Hematopoietic multipotent progenitor cell treated with erythropoietin and hydrocortisone succinate and interleukin-3 and kit ligand, for 15 days (in vitro differentiated cells): Measurements from ENCODE around the gene DHDDS.

Experiments
- DNase-seq: peaks from one replicate; pipeline ENCODE4 v3.0.0-alpha.2; 2015; ENCODE audit warnings: low spot score

Gene DHDDS

DNA sequence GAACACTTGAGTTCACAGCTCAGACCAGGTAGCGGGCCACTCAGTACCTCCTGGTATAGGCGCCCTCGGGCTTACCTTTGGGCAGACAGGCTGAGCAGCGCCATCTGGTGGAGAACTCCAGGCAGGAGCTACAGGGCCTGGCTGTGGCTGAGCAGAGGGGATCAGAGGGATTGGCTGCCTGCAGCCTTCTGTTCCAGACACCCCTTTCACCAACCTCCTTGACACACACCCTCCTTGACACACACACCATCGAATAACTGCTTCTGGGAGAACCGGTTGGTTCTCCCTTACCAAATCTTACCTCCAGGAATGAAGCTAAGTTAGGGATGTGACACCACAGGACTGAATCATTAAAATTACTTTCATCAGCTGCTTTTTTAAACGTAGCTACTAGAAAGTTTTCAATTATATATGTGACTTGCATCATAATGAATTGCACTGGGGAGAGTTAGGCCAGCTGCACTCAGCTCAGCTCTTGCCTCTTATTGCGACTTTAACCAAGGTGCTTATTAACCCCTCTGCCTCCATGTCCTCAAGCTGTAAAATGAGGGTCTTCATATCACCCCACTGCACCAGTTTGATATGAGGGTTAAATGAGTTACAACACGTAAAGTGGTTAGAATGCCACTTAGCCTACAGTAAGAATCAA is 14.9 kb upstream of the DHDDS start:
- DNase-seq, result peak; percentile 83

DNA sequence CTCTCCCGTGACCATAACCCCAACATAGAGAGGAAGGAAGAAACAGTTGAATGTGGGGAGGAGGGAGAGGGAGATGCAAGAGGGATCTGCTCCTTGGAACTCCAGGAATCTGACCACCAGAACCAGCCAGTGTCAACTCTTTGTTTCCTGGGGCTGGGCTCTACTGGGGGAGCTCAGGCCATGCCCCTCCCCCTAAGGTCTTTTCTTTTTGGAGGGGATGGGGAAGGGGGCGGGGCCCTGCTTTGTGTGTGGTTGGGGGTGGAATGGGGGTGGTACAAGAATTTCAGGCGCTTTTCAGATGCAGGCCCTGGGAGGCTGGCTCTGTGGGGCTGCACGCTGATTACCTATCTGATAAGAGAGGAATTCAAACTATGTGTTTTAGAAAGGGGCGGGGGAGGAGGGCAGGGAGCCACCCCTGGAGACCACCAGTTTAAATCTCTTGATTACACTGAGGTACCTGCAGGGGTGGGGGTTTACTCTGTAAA is 13.2 kb upstream of the DHDDS start:
- DNase-seq, result no peak

DNA sequence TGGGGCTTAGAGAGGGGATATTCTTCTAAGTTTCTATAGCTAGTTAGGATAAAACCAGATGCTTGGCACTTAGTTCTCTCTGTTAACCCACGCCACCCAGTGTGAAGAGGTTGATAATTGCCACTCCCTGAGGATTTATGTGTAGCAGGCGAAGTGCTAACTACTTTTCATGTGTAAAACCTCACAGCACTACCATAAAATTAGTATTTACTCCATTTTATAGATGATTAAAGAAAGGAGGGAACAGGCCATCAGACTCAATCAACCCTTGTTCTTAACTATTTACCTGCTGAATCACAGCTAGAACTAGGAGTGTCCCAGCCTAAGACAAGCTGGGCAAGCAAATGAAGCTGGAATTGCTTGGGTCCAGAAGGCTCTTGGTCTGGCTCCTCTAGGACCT is 12.6 kb upstream of the DHDDS start:
- DNase-seq, result no peak

DNA sequence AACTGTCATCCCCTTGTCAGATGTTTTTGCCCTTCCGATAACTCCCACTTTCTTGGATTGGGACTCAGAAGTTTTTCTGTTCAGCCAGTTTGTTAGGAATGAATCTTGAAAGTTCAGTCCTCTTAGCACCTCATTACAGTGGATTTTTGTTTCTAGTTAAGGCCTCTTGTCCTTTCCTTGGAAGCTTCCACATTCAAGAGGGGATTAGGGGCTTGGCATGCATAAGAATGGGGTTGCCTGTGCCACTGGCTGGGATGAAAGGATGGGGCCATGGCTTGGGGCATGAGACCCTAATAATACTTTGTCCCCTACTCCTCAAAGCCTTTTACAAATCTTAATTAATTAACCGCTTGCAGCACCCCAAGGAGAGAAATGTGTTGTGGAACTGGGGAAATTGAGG is 2.4 kb upstream of the DHDDS start:
- no peak for DNase-seq

DNA sequence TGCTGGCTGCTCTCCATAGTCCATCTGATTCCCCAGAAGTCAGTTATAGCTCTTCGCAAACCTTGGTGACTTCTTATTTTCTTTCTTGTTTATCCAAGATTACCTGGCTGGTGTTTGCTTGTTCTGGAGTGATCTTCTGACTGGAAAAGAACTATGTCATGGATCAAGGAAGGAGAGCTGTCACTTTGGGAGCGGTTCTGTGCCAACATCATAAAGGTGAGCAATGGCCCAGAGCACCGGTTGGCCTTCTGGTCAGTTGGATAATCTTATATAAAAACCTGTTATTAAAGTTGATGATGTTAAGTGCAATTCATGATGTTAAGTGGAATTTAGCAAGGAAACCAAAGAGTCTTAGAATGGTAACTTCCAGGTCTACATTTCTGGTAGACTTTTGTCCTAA is 672 bp downstream of the DHDDS start:
- DNase-seq, result no peak

DNA sequence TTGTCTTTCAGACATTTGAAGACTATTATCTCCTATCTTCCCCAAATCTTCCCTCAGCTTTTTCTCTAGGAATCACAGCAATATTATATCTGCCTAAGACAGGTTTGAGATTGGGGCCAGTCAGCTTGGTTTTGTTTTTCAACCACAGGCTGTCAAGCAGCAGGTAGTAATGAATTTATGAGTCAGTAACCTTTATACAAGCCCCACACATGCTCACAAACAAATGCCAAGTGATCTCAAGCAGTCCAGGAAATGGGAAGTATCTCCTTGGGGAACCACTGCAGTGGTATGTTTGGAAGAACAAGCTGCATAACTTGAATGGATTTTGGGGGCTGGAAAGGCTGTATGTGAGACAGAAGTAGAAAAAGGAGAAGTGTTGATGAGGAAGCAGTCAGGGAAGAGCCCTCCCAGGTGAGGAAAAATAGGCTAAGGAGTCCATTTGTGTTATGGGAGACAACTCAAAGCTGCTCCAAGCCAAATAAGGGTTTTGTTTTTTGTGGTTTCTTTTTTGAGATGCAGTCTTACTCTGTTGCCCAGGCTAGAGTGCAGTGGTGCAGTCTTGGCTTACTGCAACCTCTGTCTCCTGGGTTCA is 2.1 kb downstream of the DHDDS start:
- no peak for DNase-seq

DNA sequence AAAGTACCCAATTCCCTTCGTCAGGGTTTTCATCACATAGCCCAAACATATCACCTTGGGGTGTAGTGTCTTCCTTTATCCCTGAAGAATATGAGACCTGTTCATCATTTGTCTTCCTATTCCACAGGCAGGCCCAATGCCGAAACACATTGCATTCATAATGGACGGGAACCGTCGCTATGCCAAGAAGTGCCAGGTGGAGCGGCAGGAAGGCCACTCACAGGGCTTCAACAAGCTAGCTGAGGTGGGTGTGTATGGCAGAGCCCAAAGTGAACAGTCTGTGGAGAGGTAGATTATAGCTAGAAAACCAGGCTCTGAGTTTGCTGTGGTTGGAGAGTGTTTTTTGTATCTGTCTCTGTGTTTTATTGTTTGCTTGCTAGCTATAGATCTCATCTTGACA is 5.9 kb downstream of the DHDDS start:
- no peak for DNase-seq

DNA sequence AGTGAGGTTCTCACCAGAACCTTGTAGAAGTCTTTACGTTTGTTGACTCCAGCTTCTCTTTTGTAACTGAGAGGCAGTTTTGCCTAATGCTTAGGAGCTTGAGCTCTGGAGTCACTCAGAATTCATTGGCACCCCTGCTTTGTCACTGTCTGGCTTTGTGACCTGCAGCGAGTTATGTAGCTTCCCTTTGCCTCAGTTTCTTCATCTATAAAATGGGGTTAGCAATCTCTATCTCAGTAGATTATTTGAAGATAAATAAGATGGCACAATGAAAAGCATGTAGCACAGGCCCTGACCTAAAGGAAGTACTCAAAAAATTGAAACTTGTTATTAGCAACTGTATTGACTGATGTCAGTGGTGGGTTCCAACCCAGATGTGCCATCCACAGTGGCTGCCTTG is 8.1 kb downstream of the DHDDS start:
- DNase-seq, result no peak

DNA sequence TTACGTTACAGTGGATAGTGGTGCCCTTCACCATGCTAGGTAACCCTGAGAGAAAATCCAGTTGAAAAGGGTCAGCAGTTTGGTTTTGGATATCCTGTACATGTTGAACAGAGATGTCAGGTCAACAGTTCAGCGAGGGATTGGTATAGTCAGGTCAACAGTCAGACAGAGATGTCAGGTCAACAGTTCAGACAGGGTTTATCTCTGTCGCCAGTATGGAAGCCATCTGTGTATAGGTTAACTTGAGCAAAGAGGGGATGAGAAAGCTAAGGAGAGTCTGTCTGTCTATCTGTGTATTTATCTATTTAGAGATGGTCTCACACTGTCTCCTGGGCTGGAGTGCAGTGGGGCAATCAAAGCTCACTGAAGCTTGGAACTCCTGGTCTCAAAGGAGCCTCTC is 17.7 kb downstream of the DHDDS start:
- DNase-seq, result no peak

DNA sequence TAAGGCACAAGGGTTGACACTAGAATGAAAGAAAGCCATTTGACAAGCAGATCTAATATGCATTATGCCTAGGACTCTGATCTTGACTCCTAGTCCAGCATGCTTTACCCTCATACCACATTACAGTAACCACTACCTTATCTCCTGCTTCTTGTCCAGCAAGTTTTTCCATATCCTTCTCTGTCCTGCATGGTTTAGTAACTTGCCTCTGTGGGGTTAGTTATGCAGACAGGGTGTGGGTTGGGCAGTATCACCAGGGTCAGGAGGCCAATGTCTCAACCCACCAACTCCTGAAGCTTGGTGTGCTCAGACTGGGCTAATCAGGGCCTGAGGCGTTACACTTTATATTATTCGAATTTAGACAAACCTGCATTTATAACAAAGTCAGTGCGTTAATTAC is 18.8 kb downstream of the DHDDS start:
- DNase-seq, result no peak

DNA sequence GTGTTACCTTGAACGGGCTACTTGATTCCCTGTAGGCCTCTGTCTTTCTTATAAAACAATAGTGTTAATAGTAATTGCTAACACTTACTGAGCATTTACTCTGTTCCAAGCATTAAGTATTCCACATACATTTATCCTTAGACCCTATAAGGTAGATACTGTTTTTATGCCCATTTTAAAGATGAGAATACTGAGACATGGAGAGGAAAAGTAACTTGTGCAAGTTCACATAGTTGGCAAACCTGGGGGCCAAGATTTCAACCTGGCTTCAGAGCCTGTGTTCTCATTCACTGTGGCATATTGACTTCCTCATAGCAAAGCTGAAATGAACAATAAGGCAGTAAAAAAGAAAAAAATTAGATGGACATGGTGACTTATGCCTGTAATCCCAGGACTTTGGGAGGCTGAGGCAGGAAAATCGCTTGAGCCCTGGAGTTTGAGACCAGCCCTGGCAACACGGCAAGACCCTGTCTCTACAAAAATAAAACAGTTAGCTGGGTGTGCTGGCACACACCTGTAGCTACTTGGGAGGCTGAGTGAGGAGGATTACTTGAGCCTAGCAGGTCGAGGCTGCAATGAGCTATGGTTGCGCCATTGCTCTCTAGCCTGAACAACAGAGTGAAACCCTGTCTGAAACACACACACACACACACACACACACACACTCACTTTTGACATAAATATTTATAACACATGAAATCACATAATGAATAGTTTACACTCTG is 20.5 kb downstream of the DHDDS start:
- DNase-seq, result no peak

DNA sequence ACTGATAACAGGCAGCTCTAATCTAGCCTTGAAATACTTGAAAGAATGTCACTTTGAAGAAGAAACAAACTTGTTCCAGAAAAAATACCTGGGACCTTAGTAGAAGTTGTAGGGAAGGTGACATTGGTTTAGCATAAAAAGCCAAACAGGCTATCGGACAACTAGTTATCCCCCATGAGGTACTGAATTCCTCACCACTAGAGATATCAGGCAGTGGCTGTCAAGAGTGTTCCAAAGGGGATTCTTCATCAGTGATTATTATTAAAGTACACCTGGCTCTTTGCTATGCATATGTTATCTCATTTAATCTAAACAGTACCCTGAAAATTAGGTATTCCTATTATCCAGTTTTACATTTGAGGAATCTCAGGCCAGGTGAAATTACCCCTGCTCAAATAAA is 27.0 kb downstream of the DHDDS start:
- DNase-seq, result no peak

DNA sequence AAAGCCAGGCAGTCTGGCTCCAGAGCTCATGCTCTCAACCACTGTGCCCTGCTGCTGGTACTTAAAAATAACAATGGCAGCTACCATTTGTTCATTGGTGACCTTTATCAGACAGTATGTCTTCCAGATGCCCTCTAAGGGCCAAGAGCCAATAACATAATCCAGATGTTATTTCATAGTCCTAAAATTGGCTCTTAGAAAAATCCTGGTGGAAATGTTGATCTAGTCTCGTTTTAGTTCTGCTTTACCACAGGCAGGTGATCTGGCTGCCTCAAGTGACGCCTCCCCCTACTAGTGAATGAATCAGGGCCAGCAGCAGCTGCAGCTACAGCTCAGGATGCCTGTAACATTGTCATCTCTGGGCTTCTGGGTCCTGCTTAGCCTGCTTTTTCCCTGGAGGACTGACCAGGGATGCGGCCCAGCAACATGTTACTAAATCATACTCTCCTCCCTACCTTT is 27.5 kb downstream of the DHDDS start:
- no peak for DNase-seq

DNA sequence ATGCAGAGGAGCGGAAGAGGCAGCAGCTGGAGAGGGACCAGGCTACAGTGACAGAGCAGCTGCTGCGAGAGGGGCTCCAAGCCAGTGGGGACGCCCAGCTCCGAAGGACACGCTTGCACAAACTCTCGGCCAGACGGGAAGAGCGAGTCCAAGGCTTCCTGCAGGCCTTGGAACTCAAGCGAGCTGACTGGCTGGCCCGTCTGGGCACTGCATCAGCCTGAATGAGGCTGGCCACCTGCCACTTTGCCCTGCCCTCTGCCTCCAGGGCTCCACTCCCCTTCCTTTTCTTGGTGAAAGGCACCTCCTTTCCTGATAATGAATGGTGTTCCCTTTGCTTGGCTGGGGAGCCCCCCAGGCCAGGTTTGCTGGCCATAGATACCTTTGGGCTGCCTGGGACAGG is 36.8 kb downstream of the DHDDS start:
- DNase-seq, result no peak

DNA sequence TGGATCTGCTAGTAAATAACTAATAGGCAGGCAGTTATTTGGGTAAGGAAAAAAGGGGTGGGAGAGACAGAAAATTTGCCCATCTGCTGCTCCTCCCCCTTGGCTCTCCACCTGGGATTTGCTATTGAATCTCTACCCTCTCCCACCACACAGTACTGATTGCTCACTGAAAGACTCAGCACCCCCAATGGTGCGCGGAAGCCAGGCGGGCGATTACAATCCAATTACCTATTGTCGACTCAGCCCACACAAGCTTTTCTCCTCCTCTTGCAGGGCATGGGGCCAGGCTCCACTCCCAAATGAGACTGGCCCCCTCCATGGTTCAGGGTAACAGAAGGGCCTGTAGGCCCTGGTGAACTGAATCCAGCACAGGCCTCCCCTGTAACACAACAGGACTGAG is 37.4 kb downstream of the DHDDS start:
- DNase-seq, result no peak

DNA sequence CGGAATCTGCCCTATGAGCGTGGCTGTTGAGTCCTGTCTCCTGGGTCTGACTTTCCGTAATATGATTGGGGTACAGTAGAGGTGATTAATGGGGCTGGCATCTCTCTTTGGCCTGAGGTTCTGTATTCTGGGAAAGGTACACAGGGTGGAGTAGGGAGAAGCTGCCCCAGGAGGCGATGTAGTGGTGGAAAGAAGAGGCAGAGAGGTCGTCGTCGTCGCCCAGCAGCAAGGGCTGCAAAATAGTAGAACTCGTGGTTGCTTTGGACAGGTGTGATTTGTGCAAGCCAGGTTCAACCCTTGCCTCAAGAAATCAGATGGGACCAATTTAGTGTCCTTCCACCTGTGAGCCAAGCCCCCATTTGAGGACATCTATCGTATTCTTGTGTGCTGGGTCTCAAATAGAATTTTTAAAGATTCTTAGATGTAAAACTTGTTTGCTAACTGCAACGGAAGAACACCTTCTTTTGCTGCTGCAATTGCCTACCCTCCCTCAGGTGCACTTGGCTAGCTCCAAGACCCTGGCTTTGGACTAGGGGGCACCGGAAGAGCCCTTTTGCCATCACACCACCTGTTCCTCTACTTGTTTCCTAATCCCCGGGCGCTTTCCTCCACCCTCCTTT is 38.9 kb downstream of the DHDDS start:
- no peak for DNase-seq

DNA sequence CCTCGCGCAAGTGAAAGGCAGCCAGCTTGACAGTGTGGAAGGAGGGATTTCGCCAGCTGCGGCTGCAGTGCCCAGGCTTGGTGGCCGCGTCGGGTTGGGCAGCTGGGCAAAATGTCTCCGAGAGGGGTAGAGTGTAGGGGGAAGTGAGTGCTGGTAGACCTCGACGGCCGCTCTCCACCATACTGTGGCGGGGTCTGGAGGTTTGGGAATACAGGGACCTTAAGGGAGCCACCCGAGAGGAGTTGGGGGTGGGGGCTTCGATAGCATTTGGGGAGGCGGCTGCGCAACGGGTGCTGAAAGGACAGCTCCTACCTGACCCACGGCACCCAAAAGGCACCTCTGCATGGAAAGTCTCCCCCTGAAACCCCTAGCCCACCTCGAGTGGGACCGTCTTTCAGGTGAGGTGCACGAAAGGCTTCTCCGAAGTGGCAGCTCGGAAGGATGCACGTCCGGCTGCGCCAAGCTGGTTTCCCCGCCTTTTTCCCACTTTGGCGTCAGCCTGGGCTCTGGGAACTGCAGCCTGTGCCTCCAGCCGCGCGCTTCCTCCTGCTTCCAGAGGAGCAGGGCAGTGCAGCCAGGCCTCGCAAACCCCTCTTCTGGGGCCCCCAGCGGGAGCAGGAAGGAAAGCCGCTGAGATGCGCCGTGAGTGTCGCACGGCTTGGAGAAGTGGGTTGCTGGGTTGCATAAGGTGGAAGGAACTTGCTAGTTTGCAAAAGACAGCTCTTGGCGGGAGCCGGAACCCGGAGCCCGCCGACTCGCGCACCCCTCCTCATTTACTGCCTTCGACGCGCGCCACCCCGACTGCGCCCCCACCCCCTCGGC is 39.6 kb downstream of the DHDDS start:
- peak; percentile 29 for DNase-seq

DNA sequence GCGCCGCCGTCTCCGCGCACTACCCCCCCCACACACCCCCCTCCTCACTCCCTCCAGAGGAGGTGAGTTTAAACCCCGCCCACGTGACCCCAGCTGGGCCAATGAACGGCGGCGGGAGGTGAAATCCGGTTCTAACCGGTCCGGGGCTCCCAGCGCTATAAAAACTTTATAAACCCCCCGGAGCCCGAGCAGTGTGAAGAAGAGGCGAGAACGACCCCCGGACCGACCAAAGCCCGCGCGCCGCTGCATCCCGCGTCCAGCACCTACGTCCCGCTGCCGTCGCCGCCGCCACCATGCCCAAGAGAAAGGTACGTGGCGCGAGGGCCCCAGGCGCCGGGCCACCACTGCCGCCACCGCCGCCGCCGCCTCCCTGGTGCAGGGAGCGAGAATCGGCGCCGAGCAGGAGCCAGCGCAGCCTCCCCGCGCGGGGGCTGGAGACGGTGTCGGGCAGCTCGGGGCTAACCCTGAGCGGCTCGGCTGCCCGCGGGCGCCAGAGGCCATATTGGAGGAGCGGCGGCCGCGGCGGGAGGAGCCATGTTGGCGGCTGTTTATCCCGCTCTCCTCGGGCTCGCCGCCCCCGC is 40.3 kb downstream of the DHDDS start, which contains the start of gene HMGN2:
HMGN2 (plus strand) TSS at position 121 of the 581 bp plus-strand sequence; CDS start at position 294, 173 bp downstream.
- DNase-seq, result peak; percentile 85

DNA sequence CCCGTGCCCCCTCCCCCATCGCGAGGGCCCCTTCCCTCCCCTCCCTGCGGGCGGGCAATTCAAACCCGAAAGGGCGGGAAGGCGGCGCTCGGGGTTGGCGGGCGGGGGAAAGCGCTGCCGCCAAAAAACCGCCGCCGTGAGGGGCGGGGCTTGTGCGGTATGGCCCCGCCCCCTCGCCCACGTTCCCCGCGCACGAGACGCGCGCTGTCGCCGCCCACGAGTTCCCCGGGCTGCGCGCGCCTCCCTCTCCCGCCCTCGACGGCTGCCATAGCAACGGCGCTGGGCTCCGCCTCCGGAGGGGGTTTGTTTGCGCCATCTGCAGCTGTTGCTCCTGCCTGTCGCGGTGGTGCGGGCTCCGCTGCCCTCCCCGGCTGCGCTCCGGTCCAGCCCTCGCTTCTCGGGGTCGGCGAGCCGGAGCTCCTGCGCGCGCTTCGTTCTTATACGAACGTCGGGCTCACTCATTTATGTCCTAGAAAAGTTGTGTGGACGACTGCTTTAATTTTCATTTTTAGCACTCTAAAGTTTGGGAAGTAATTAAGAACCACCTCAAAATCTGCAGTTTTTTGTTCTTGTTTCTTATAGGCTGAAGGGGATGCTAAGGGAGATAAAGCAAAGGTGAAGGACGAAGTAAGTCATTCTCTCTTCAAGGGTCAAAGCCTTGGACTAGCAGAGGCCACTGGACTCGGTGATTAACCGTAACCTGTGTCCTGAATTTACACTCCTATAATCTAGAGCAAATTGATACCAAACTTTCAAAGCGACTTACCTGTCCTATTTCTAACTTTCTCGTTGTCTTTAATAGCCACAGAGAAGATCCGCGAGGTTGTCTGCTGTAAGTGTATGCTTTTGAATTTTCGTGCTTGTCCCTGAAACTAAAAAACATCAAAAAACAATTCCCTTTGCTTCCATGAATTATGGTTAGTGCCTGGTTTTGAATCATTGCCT is 41.1 kb downstream of the DHDDS start:
- peak; percentile 96 for DNase-seq

DNA sequence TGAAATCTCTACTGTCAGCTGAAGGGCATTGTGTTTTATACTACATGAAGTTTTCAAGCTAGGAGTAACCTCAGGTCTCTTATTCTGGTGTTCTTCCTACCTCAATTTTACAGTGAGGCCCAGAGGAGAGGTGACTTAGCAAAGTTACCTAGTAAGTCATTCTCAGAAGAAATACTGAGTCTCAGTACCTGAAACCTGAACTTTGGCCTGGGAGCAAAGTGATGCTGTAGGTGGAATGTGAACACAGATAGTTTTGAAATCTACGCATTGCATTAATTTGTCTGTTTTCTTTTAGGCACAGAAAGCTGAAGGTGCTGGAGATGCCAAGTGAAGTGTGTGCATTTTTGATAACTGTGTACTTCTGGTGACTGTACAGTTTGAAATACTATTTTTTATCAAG is 42.7 kb downstream of the DHDDS start:
- no peak for DNase-seq
